Measurements from ENCODE around the gene DSEL. TPM values are rescaled to one million over a fixed set of nuclear protein-coding genes. Genes with fewer than 3 reads are reported as not detected.

The DSEL gene
- total and polyA plus RNA-seq, 7 donors = 0.23 to 15.3 (median 7.9) TPM

DNA sequence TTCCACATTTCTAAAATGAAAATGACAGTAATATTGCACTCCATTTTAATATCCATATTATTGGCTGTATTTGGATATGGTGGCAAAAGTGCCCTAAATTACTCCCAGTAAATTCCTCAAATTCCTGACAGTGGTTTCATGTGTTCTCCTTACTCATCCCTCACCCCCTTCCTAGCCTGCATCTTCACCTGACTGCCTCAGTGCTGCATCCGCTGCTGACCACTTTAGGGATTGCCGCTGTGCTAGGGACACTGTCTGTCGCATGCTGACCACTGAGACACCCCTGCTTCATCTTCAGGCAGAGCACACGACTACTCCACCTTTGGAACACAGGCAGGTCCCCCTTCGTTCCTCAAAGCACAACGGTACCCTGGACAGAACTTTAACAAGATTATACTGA is 32.6 kb downstream of the DSEL start:
- DNase-seq = no peak
- no peaks in the 10 kb centered on the region for H3K9me3 ChIP-seq
- intact Hi-C loops (cut with DNase I) = no loop called here
- H3K27ac ChIP-seq = no peak overlapping the region
- H3K36me3 ChIP-seq = no peaks in the 10 kb centered on the region
- TF ChIP-seq, protein P1, sequence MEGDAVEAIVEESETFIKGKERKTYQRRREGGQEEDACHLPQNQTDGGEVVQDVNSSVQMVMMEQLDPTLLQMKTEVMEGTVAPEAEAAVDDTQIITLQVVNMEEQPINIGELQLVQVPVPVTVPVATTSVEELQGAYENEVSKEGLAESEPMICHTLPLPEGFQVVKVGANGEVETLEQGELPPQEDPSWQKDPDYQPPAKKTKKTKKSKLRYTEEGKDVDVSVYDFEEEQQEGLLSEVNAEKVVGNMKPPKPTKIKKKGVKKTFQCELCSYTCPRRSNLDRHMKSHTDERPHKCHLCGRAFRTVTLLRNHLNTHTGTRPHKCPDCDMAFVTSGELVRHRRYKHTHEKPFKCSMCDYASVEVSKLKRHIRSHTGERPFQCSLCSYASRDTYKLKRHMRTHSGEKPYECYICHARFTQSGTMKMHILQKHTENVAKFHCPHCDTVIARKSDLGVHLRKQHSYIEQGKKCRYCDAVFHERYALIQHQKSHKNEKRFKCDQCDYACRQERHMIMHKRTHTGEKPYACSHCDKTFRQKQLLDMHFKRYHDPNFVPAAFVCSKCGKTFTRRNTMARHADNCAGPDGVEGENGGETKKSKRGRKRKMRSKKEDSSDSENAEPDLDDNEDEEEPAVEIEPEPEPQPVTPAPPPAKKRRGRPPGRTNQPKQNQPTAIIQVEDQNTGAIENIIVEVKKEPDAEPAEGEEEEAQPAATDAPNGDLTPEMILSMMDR (IDR thresholded peaks at IDR 0.05) = no peak
- TF ChIP-seq EP300 (IDR thresholded peaks at IDR 0.05) (no peak), POLR2AphosphoS5 (IDR thresholded peaks at IDR 0.05) (no peak), POLR2A (IDR thresholded peaks at IDR 0.05) (no peak)
- no peak overlapping the region for H3K4me3 ChIP-seq
- H3K4me1 ChIP-seq = no peaks in the 10 kb centered on the region
- 82 to 92% methylated on average over 6 of the region's 6 CpGs for WGBS, 2 donors
- H3K27me3 ChIP-seq = no peaks in the 10 kb centered on the region

DNA sequence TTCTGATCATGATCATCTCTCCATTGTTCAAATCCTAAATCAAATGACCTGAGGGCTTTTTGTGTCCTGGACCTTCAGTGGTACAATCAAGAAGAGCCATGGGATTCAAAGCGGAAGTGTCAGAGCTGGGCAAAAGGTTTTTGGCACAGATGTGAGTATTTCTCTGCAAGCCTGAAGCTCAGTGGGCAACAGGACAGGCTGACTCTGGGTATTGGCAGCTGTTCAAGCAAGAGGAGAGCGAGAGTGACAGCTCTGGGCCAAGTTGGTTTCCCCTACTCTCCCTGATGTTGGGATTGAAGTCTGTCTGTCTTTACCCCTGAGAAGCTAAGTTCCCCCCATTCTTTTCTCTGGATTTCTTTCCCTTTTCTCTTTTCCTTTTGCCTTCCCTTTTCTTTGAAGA is 33.3 kb downstream of the DSEL start:
- Histone ChIP-seq H3K27ac (no peak overlapping the region), H3K36me3 (no peaks in the 10 kb centered on the region), H3K4me3 (no peak overlapping the region), H3K9me3 (no peaks in the 10 kb centered on the region), H3K27me3 (no peaks in the 10 kb centered on the region), H3K4me1 (no peaks in the 10 kb centered on the region)
- TF ChIP-seq, protein P1 (IDR thresholded peaks at IDR 0.05) = no peak
- TF ChIP-seq EP300 (IDR thresholded peaks at IDR 0.05) (no peak), POLR2AphosphoS5 (IDR thresholded peaks at IDR 0.05) (no peak), POLR2A (IDR thresholded peaks at IDR 0.05) (no peak)
- WGBS, 2 donors = 55 to 66% methylated on average over 2 of the region's 2 CpGs
- DNase-seq = no peak
- intact Hi-C loops (cut with DNase I) = no loop called here

GRCh38 chr18:67478249-67478648 is 38.3 kb downstream of the DSEL start:
- WGBS, 2 donors = 83 to 84% methylated on average over 3 of the region's 3 CpGs
- TF ChIP-seq POLR2AphosphoS5 (IDR thresholded peaks at IDR 0.05) (no peak), POLR2A (IDR thresholded peaks at IDR 0.05) (no peak)
- no peak for DNase-seq
- no peaks in the 10 kb centered on the region for H3K36me3 ChIP-seq
- H3K4me3 ChIP-seq = no peak overlapping the region
- H3K9me3 ChIP-seq = no peaks in the 10 kb centered on the region
- H3K4me1 ChIP-seq = no peaks in the 10 kb centered on the region
- no peaks in the 10 kb centered on the region for H3K27me3 ChIP-seq
- H3K27ac ChIP-seq = no peak overlapping the region
- intact Hi-C loops (cut with DNase I) = no loop called here

GRCh38 chr18:67477522-67477921 is 39.0 kb downstream of the DSEL start:
- intact Hi-C loops (cut with DNase I) = no loop called here
- Histone ChIP-seq H3K9me3 (no peaks in the 10 kb centered on the region), H3K4me1 (no peaks in the 10 kb centered on the region), H3K36me3 (no peaks in the 10 kb centered on the region), H3K27ac (no peak overlapping the region), H3K27me3 (no peaks in the 10 kb centered on the region), H3K4me3 (no peak overlapping the region)
- DNase-seq = no peak
- 46 to 48% methylated on average over 2 of the region's 2 CpGs for WGBS, 2 donors
- no peak for TF ChIP-seq POLR2A (IDR thresholded peaks at IDR 0.05)
- no peak for TF ChIP-seq POLR2AphosphoS5 (IDR thresholded peaks at IDR 0.05)
- TF ChIP-seq, protein P1 (IDR thresholded peaks at IDR 0.05) = no peak
- TF ChIP-seq EP300 (IDR thresholded peaks at IDR 0.05) = no peak

- no peak overlapping the region for H3K4me3 ChIP-seq
- DNase-seq = no peak
- intact Hi-C loops (cut with DNase I) = no loop called here
- no peaks in the 10 kb centered on the region for H3K4me1 ChIP-seq
- no peak overlapping the region for H3K27ac ChIP-seq
- WGBS, 2 donors = 80% methylated on average over 3 of the region's 3 CpGs
- no peaks in the 10 kb centered on the region for H3K36me3 ChIP-seq
- no peaks in the 10 kb centered on the region for H3K9me3 ChIP-seq
- TF ChIP-seq, protein P1 (IDR thresholded peaks at IDR 0.05) = no peak
- TF ChIP-seq POLR2AphosphoS5 (IDR thresholded peaks at IDR 0.05) (no peak), EP300 (IDR thresholded peaks at IDR 0.05) (no peak), POLR2A (IDR thresholded peaks at IDR 0.05) (no peak)
- H3K27me3 ChIP-seq = no peaks in the 10 kb centered on the region
These were observed 39.9 kb downstream of the DSEL start for GRCh38 chr18:67476585-67476984.

Data from sigmoid colon (tissue), 7 donors.